DOHH2 (cell line): ENCODE results near the gene EPHA8.

Source experiments
- H3F3A ChIP-seq: fragments of 200-600 bp; sonication (generic), shearing (Covaris generic); 2 replicates; pipeline ENCODE4 v1.6.0; 2016; ENCODE audit warnings: antibody characterized with exemption, mild to moderate bottlenecking; ENCODE audit not compliant: control insufficient read depth, insufficient read depth
- H3K27ac ChIP-seq: fragments of 200-600 bp; sonication (generic); 2 replicates; pipeline ENCODE4 v1.5.1; 2014; ENCODE audit warnings: low read depth, mild to moderate bottlenecking, low read length, moderate library complexity
- H3K27me3 ChIP-seq: fragments of 200-600 bp; sonication (generic); 2 replicates; pipeline ENCODE4 v1.6.1; 2014; ENCODE audit warnings: mild to moderate bottlenecking, low read length, mixed read lengths; ENCODE audit not compliant: control insufficient read depth
- H3K36me3 ChIP-seq: fragments of 200-600 bp; sonication (generic); 2 replicates; pipeline ENCODE4 v1.6.1; 2014; ENCODE audit warnings: mild to moderate bottlenecking, low read length, moderate library complexity, mixed read lengths; ENCODE audit not compliant: control insufficient read depth
- H3K4me1 ChIP-seq: fragments of 200-600 bp; sonication (generic); 2 replicates; pipeline ENCODE4 v1.6.1; 2014; ENCODE audit warnings: mild to moderate bottlenecking, low read length, mixed read lengths; ENCODE audit not compliant: control insufficient read depth
- H3K4me2 ChIP-seq: fragments of 200-600 bp; sonication (generic); 2 replicates; pipeline ENCODE4 v1.6.0; 2014; ENCODE audit warnings: mild to moderate bottlenecking, low read length, moderate library complexity
- H3K4me3 ChIP-seq: fragments of 200-600 bp; sonication (generic); 2 replicates; pipeline ENCODE4 v1.5.1; 2014; ENCODE audit warnings: mild to moderate bottlenecking, low read length, mixed read lengths
- H3K79me2 ChIP-seq: fragments of 200-600 bp; sonication (generic); 2 replicates; pipeline ENCODE4 v1.6.1; 2014; ENCODE audit warnings: mild to moderate bottlenecking, low read length, mixed read lengths; ENCODE audit not compliant: control insufficient read depth
- H3K9me2 ChIP-seq: fragments of 200-600 bp; sonication (generic); replicated peaks from 2 replicates; pipeline ENCODE4 v1.6.1; 2014; ENCODE audit warnings: mild to moderate bottlenecking, low read length, mixed read lengths; ENCODE audit not compliant: control insufficient read depth
- H3K9me3 ChIP-seq: fragments of 200-600 bp; sonication (generic); 2 replicates; pipeline ENCODE4 v1.6.1; 2014; ENCODE audit warnings: antibody characterized with exemption, low read length, mixed read lengths; ENCODE audit not compliant: control insufficient read depth, insufficient read depth
- H4K20me1 ChIP-seq: fragments of 200-600 bp; sonication (generic); 2 replicates; pipeline ENCODE4 v1.6.0; 2014; ENCODE audit warnings: low read depth, mild to moderate bottlenecking, antibody characterized with exemption, low read length, moderate library complexity; ENCODE audit not compliant: control insufficient read depth, insufficient read depth
- CTCF ChIP-seq: fragments of 200-600 bp; sonication (generic); IDR thresholded peaks from one replicate; pipeline ENCODE4 v1.5.1; 2014; ENCODE audit warnings: antibody characterized with exemption, mild to moderate bottlenecking, low read depth, low read length; ENCODE audit not compliant: poor library complexity, severe bottlenecking
- EZH2phosphoT487 ChIP-seq: fragments of 200-600 bp; sonication (generic); IDR thresholded peaks from 2 replicates; pipeline ENCODE4 v1.6.1; 2017; ENCODE audit warnings: borderline replicate concordance, mild to moderate bottlenecking, antibody characterized with exemption, low read length, moderate library complexity, mixed read lengths

EPHA8 gene

GRCh38 chr1:22594396-22594795 is 31.1 kb downstream of the EPHA8 start:
- no peak overlapping the region for H3K4me2 ChIP-seq
- TF ChIP-seq EZH2phosphoT487, result no peak
- TF ChIP-seq CTCF, result no peak
- H3K4me1 ChIP-seq, result no peaks in the 10 kb centered on the region
- H3K9me3 ChIP-seq, result no peaks in the 10 kb centered on the region
- H3K9me2 ChIP-seq, result no peaks in the 10 kb centered on the region
- no peaks in the 10 kb centered on the region for H3F3A ChIP-seq
- no peak overlapping the region for H3K27ac ChIP-seq
- H4K20me1 ChIP-seq, result no peaks in the 10 kb centered on the region
- no peak overlapping the region for H3K4me3 ChIP-seq
- H3K27me3 ChIP-seq, result no peaks in the 10 kb centered on the region
- no peaks in the 10 kb centered on the region for H3K79me2 ChIP-seq
- H3K36me3 ChIP-seq, result no peaks in the 10 kb centered on the region

- Histone ChIP-seq H3K4me2 (no peak overlapping the region), H3K27me3 (no peaks in the 10 kb centered on the region)
These were observed 31.8 kb downstream of the EPHA8 start for GRCh38 chr1:22595108-22595507.

DNA sequence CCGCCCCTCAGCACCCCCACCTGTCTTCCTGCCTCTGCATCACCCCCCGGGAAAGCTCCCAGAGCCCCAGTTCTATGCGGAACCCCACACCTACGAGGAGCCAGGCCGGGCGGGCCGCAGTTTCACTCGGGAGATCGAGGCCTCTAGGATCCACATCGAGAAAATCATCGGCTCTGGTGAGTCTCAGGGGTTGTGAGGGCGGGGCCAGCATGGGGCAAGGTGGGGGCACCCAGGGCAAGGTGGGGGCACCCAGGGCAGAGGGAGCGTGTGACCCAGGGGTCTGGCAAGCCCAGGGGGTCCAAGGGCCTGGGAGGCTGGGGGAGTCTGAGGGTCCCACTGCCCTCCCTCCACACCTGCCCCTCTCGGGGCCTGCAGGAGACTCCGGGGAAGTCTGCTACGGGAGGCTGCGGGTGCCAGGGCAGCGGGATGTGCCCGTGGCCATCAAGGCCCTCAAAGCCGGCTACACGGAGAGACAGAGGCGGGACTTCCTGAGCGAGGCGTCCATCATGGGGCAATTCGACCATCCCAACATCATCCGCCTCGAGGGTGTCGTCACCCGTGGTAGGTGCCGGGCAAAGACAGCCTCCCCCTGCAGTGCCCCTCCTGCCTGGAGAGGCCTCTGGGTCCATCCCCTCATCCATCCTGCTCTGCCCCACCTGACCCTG is 34.1 kb downstream of the EPHA8 start:
- Histone ChIP-seq H3K79me2 (no peaks in the 10 kb centered on the region), H3K9me3 (no peaks in the 10 kb centered on the region), H3K4me2 (no peak overlapping the region), H3K27me3 (no peaks in the 10 kb centered on the region), H3K9me2 (no peaks in the 10 kb centered on the region), H3K4me1 (no peaks in the 10 kb centered on the region), H4K20me1 (no peaks in the 10 kb centered on the region), H3K27ac (no peak overlapping the region), H3K4me3 (no peak overlapping the region), H3F3A (no peaks in the 10 kb centered on the region), H3K36me3 (no peaks in the 10 kb centered on the region)
- TF ChIP-seq CTCF, result no peak

More at GRCh38 chr1:22595108-22595507, 31.8 kb downstream of the EPHA8 start:
- H3K27ac ChIP-seq, result no peak overlapping the region
- H3K9me3 ChIP-seq, result no peaks in the 10 kb centered on the region
- H3K36me3 ChIP-seq, result no peaks in the 10 kb centered on the region
- no peaks in the 10 kb centered on the region for H3F3A ChIP-seq
- H3K79me2 ChIP-seq, result no peaks in the 10 kb centered on the region
- no peaks in the 10 kb centered on the region for H3K4me1 ChIP-seq
- no peaks in the 10 kb centered on the region for H3K9me2 ChIP-seq
- no peaks in the 10 kb centered on the region for H4K20me1 ChIP-seq
- no peak overlapping the region for H3K4me3 ChIP-seq
- TF ChIP-seq CTCF, result no peak
- TF ChIP-seq EZH2phosphoT487, result no peak
